Left kidney (tissue), 2 donors: Measurements from ENCODE around the gene SHISA8. TPM values are rescaled to one million over a fixed set of nuclear protein-coding genes. Genes with fewer than 3 reads are reported as not detected.
A peak's percentile ranks its signal among the peaks of the same experiment; 100 is the strongest.

Experiments
- DNase-seq: peaks from one replicate; pipeline ENCODE4 v3.0.0-alpha.2; 2013
- polyA plus RNA-seq: library from polyadenylated mRNA; unstranded; fragments of 120-200 nt; gene quantifications from one replicate; pipeline ENCODE4 v1.2.1, GENCODE V29; 2013; ENCODE audit not compliant: insufficient read length

SHISA8 gene
- polyA plus RNA-seq, 1 donor, result 0.38 TPM

DNA sequence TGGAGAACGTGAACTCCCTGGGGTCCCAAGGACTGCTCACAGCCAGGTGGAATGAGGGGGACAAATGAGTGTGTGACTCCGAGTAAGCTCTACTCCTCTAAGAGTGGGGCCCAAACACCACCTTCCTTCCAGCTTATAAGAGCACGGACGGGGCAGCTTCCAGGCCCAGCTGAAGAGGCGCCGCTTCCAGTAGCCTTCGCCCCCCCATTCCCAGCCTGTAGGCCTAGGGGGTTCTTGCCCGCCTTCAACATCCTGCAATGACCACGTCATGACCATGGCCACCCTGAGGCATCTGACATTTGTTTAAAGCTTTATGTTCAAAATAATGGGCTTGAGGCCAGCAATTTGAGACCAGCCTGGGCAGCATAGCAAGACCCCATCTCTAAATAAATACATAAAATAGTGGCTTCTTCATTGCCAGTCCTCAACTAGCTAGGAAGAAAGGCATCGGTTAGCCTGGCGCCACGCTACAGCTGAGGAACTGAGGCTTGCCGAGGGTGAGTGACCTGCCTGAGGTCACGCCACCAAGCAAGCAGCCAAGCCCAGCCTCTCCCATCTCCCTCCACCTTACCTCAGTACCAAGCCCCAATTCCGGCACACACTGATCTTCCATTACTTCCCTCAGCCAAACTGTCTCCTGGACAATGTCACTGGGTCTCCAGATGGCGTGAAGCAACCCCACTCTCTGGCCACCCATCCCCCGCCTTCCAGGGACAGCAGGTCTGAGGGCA, 19.6 kb upstream of the SHISA8 start:
- DNase-seq, result no peak

DNA sequence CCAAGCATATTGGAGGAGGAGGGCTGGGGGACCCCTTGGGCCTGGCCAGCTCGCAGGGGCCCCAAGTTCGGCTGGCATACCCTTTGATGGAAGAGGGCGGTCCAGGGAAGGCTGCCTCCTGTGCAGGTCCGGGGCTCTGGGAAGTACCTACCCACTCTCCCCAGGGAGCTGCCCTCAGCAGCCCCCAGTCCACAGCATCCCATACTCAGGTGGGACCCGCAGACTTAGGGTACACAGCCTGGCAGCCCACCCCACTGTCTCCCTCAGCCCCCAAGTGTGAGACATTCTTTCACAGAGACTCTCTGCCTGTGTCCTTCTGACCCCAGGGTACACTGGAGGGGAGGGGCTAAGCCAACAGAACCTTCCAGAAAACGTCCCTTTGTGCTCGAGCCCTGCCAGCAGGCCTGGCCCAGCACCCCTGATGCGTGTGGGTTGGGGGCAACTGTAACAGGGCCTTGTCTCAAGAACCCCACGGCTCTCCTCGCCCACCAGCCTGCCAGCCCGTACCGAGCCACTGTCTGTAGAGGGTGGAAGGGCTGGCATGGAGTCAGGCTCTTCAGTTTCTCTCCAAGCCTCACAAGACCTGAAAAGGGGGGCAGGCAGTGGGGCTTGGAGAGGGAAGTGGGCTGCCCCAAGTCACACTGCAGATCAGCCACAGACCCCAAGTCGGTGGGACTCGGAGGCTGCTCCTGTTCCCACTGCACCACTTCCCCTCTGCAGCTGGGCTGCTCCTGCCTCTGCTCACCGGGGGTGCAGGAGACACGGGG, 18.7 kb upstream of the SHISA8 start:
- no peak for DNase-seq

DNA sequence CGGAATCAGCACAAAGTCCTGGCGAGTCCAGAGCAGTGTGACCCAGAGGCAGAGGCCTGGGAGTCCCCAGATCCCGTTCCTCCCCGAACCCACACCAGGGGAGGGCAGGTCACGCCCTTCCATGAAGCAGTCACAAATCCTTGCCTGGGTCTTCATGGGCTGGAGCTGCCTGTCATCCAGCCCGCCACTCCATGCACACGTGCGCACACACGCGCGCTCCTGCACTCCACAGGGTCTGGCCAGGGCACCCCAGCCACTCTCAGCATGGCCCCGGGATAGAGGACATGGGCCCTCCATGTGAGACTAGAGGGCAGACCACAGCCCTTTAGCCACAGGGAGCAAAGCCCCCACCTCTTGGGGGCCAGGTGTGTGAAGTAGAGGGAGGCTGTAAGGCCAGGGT, 17.5 kb upstream of the SHISA8 start:
- no peak for DNase-seq

DNA sequence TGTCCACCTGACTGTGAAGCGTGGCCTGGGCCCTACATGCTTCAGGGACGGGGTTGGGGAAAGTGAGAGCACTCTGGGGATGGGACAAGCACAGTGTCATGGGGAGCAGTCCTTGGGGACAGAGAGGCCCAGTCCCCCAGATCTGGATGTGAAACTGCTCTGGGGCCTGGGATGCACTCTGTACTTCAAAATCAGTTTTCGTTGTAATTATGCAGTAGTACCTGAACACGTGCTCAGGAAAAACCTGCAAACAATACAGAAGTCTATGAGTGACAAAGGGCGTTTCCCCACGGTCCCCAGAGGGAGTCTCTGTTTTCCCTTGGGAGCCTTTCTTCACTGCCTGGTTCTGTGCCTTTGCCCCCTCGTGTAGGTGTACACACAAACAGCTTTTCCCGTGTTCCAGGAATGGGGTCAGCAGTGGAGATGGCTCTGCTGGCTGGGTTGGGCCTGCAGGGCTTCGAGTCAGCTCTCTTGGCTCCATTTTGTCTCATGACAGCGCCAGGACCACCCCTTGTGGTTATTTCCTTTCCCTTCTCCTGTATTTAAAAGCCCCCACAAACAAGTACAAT, 16.9 kb upstream of the SHISA8 start:
- no peak for DNase-seq

DNA sequence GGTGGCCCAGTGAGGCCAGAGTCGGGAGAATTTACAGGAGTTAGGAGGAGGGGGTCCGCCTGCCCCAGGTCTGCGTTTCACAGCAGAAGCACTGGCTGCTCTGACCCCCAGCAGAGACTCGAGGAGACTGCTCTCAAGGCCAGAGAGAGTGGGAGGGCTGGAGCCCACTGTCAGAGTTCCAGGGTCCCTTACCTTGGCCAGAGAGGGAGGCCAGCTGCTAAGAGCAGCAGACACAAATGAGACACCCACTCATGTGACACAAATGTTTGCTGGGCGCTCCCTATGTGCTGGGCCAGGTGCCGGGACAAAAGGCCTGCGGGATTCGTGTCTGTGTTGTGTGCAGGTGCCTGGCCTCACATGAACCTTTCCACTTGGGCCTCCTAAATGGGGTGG, 14.5 kb upstream of the SHISA8 start:
- no peak for DNase-seq

DNA sequence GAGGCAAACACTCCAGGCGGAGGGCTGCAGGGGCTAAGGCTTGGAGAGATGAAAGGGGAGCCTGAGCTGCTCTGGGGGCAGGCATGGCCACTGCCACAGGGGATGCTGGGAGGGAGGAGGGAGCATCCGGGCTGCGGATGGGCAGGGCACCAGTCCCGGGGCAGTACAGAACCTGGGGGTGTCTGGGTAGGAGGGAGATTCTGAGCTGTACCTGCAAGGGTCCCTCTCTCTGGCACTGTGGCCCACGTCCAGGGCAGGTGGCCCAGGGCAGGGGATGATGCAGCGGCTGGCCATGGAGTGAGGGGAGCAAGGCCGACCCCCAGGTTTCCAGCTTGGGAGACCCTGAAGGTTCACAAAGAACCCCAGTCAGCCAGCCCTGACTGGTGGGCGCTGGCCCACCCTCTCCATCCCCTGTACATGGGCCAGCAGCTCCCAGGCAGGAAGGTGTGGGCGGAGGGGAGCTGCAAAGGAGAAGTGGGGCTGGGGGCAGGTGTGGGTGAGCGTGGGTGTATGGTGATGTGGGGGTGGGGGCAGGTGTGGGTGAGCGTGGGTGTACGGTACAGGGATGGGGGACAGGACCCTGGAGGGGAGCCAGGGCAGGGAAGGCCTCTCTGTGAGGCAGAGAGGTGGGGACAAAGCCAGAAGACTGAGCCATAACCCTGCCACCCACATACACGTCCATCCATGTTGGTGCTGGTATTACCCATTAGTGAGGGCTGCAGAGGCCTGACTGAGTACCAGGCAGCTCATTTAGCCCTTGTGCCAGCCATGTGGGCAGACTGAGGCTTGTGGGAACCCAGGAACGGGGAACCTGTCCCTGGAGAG, 13.9 kb upstream of the SHISA8 start:
- no peak for DNase-seq

DNA sequence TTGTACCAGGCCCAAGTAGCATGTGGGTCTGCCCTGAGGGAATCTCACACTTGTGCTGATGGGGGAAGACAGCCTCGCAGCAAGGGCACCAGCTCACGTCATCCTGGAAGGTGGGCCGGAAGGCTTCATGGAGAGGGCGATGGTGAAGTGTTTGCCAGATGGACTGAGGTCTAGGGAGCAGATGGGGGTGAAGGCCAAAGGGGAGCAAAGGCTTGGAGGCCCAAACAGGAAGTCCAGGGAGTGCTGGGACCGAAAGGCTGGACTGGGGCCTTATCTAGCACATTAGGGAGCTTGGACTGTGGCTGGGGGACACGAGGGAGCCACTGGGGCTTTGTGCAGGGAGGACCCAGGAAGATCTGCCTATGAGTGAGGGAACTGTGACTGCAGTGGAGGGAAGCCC, 12.9 kb upstream of the SHISA8 start:
- no peak for DNase-seq

DNA sequence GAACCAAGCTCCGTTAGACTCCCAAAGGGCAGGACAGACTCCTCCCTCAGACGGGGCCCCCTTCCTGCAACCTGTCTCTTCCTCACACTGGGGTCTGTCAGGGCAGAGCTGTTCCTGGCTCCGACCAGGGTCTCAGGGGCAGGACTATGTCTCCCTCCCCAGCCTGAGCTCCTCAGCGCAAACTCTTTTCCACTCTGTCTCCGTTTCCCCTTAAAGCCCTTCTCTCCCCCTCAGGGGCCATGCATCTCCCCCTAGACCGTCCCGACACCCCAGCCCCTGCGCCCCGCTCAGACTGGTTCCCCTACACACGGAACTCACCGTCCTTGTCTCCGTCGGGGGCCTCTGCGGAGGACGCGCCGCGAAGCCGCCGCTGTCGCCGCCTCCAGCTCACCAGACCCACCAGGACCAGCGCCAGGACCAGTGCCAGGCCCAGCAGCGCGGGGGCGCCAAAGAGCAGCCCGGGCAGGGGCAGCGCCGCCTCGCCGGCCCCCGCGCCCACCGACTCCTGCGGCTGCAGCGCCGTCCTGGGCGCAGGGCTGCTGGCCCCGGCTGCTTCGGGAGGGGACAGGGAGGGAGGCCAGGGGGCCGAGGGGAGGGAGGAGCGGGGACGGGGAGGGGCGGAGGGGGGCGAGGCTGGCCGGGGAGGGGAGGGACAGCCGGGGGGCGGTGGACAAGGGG, 11.0 kb upstream of the SHISA8 start:
- peak; percentile 53 for DNase-seq

DNA sequence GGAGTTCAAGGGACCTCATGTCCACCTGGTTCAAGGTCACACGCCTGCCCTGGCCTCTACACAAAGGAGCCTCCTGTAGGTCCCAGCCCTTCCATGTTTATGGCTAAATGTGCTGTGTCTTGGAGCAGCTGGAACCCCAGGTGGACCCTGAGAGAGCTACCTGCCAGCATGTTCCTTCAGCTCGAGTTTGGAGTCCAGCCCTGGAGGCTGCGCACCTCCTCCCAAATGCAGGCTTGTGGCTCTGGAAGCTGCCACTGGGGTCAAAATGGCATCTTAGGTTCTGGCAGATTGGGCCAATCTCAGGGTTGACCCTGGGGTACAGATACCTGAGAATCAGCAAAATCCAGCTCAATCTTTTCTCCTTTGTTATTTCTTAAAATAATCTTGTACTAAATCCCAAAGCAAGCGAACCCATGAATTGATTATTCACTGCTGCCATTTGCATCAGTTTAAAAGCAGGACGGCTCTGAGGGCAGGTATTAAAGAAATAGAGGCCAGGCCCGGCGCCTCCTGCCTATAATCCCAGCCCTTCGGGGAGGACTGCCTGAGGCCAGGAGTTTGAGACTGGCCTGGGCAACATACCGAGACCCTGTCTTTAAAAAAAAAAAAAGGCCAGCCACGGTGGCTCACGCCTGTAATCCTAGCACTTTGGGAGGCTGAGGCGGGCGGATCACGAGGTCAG, 8.9 kb upstream of the SHISA8 start:
- no peak for DNase-seq

DNA sequence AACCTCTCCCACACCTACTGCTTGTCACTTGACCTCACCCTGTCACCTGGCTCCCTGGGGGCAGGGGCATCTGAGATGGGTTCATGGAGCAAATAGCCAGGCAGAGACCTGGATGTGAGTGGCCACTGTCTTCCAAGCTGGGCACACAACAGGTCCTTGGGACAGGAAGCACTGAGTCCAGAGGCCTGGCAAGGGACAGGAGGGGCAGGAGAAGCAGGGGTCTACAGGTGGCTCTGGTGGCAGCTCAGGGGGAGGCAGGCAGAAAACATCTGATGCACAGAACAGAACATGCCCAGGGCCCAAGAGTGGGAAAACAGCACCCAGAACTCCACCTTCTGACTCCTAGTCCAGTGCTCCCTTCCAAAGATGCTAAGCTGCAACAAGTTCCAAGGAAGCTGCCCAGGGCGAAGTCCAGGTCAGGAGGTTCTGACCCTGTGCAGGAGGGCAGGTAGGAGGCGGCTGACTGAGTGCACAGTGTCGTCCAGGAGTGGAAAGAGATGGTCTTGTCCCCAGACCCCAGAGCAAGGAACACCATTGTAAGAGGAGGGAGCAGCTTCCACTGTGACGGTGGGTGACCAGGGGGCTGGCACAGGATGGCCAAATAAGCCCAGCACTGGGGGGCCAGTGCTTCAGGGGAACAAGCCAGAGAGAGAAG, 8.2 kb upstream of the SHISA8 start:
- DNase-seq, result no peak

DNA sequence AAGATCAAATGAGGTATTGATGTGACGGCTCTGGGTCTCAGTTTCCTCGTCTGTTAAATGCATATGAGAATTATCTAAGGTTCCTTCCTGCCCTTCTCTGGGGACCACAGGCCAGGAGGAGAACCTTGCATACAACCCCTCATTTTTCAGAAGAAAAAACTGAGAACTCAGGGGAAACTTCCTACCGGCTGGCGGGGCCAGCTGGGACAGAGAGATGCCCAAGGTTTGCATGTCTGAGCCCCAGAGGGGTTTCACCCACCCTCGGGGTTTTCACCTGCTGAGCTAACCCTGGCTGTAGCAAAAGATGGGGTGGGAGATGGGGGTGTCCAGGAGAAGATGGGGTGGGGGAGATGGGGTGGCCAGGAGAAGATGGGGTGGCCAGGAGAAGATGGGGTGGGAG, 7.5 kb upstream of the SHISA8 start:
- no peak for DNase-seq

DNA sequence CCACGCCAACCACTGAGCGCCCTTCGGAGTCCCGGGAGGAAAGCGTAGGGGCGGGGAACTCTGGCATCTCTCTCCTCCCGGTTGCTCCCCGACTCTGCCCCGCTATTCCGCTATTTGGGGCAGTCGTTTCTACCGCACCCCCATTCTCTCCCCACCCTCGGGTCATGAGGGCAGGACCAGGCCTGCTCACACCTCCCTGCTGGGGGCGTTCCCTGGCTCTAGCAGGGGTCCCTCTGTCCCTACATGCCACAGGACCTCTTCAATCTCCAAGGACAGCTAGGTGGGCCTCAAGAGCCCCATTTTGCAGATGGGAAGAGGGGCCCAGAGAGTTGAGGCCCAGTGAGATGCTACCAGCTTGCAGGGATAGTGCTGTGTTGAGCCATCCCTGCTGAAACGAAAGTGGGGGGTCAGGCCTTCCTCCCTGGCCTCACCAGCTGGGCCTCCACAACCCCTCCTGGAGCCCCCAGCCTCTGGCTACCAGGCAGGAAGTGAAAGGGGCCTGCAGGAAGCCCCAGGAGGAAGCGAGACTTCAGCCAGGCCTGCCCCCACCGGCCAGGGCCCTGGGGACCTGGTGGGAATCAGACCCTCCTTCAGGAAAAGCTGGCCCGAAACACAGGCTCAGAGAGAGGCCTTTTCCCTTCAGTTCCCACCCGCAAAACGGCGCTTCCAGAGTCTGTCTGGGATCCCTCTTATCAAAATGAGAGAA, 5.5 kb upstream of the SHISA8 start:
- no peak for DNase-seq

DNA sequence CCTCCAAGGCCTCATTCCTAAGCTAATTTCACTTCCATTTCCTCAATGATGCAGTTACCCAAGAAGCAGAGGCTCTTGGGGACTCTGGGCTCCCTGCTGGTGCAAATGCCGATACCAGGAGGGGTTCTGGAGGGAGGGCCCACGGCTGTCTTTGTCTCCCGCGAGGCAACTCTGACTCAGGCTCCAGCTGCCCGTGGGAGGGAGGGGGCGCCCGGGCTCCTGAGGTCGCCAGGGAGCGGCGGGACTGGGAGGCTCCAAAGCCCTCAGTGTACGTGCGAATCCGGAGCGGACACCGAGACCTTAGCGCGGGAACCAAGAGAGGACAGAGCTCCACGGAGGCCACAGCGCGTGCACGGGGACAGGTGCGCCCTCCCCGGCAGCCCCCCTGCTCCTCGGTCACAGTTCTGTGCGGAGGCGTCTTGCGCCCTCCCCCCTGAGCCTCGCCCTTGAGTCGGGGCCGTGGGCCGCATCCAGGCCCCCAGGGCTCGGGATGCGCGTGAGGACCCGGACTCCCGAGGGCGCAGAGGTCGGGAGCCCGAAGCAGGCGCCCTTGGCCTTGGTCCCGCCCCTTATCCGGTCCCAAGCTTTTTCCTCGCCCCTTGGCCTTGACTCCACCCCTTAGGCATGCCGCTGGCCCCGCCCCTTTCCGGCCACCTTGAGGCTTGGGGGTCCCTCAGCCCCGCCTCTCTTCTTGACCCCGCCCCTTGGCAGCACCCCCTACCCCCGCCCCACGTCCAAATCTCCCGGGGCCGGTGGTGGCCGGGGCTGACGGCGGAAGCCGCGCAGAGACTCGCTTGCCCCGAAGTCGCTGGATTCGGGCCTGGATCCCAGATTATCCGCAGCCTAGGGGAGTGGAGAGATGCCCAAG, 4.7 kb upstream of the SHISA8 start:
- peak; percentile 60 for DNase-seq

DNA sequence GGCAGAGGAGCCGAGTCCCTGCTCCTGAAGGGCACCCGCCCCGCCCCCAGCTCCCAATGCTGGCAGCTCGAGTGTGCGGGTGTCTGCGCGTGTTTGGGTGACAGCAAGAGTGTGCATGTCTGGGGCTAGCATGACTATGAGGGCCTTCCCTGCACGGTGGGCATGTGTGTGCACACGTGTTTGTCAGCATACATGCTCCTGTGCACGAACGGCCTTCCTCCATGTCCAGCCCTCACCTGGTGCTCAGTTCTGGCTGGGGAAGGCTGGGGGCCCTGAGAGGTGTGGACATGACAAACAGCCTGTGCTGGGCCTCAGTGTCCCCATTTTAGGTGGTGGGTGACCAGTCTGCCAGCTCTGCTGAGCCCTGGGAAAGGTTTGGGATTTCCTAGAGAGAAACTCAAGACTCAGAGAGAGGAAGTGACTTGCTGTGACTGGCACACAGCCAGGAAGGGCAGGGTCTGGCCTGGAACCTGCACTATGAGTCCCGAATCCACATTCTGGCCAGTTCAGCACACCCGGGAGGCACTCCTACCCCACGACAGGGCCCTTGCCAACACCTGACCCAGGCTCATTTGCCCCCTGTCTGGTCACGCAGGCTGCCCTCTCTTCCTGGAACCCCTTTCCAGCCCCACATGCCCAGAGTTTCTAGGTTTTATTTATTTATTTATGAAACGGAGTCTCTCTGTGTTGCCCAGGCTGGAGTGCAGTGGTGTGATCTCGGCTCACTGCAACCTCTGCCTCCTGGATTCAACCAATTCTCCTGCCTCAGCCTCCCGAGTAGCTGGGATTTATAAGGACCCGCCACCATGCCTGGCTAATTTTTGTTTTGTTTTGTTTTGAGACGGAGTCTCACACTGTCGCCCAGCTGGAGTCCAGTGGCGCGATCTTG, 3.3 kb upstream of the SHISA8 start:
- DNase-seq, result peak; percentile 53

DNA sequence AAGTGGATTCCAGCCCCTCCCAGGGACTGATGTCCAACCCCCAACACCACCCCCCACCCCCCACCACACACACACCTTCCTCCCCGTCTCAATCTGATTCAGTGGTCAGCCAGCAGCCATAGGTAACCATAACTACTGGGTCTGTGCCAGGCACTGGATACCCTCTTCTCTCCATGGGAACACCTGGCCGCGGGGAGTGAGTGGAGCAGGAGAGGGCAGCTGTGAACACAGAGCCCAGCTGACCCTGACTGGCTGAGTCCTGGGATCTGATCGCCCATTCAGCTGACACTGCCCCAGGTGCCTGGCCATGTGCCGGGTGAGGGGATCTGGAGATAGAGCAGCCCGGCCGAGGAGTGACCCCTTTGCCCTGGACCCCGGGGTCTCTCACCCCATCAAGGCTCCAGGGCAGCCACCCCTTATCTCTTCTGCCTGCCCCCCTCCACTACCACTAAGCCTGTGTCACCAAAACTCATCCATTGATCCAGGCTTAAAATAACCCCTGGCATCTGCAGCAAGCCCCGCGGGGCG, 2.6 kb upstream of the SHISA8 start:
- DNase-seq, result no peak

DNA sequence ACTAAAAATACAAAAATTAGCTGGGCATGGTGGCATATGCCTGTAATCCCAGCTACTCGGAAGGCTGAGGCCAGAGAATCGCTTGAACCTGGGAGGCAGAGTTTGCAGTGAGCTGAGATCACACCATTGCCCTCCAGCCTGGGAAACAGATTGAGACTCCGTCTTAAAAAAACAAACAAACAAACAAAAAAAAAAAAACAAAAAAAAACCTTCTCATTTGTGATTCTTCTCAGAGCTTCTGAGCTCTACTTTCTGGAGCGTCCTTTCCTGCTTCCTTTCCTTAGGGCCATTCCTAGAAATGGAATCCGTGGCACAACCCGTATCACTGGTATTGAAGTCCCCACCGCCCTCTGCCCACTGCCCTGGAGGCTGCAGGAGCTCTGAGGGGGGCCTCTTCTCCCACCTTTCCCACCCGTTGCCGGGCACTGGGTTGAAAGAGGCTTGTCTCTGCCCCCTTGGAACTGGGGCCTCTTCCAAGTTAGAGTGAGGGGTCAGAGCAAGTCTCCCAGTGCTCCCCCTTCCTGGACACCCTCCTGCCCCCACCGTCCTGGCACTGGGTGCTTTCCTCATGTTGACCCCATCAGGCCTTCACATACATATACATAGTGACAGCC, 2.0 kb upstream of the SHISA8 start:
- no peak for DNase-seq

DNA sequence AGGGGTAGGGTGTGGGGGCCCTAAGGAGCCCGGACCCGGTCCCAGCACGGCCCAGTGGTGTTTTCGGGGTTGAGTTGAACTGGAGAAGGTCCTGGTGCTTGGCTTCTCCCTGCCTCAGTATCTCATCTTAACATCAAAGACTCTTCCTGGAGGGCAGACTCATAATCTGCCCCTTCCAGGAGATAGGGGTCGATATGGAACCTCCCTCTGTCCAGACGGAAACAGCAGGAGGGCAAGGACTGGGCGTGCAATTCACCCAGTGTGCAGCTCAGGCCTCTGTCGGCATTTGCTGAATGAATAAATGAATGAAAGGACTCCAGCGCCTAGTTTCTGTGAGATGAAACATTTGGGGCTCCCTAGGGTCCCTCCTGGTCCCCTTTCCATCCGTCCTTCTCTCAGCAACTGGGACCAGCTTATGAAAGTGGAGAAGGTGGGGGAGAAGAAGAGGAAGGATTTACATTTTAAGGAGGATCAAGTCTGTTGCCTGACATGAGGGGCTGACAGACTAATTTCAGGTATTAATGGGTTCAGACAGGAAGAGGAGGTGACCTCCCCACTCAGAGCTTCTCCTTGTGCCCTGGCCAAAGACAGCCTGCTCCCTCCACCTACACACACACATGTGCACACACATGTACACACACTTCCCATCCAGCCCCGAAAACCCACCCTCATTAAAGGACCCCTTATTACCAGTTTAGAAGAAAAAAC, 1.1 kb upstream of the SHISA8 start:
- DNase-seq, result no peak
